Sigmoid colon (tissue), 7 donors: Measurements from ENCODE around the gene OTOP2. TPM values are rescaled to one million over a fixed set of nuclear protein-coding genes. Genes with fewer than 3 reads are reported as not detected.

Experiments
- DNase-seq: peaks from one replicate; pipeline ENCODE4 v3.0.0-alpha.2; 2019
- H3K27ac ChIP-seq, 4 donors: fragments of 200-600 bp; sonication (generic); one replicate each; pipeline ENCODE4 v1.5.1; 2016 to 2019; ENCODE audit warnings: mild to moderate bottlenecking in 1 of 4
- H3K27me3 ChIP-seq, 3 donors: fragments of 200-600 bp; sonication (generic); one replicate each; pipeline ENCODE4 v1.5.1; 2019; ENCODE audit warnings: mild to moderate bottlenecking in 1 of 3
- H3K36me3 ChIP-seq, 4 donors: fragments of 200-600 bp; sonication (generic); one replicate each; pipeline ENCODE4 v1.5.1; 2016 to 2019
- H3K4me1 ChIP-seq, 4 donors: fragments of 200-600 bp; sonication (generic); one replicate each; pipeline ENCODE4 v1.5.1; 2017 to 2019
- H3K4me3 ChIP-seq, 4 donors: fragments of 200-600 bp; sonication (generic); one replicate each; pipeline ENCODE4 v1.5.1; 2017 to 2019; ENCODE audit warnings: mild to moderate bottlenecking in 2 of 4, moderate library complexity in 1 of 4
- H3K9me3 ChIP-seq, 4 donors: fragments of 200-600 bp in 3 of 4; sonication (generic) in 3 of 4; one replicate each; pipeline versions ENCODE4 v1.5.1 to v1.6.1; 2013 to 2019
- CTCF ChIP-seq, 4 experiments: fragments of 450-650 bp in 3 of 4; fragments of 200-600 bp in 1 of 4; IDR thresholded peaks; one replicate each; pipeline ENCODE4 v1.5.1; 2016 to 2019; ENCODE audit warnings: antibody characterized with exemption in 4 of 4, mild to moderate bottlenecking in 3 of 4, moderate library complexity in 2 of 4
- EP300 ChIP-seq, 4 donors: sonication (generic); formaldehyde crosslinking; IDR thresholded peaks; one replicate each; pipeline ENCODE4 v1.6.1; 2017; ENCODE audit warnings: antibody characterized with exemption in 4 of 4
- POLR2A ChIP-seq, 2 donors: fragments of 450-650 bp; IDR thresholded peaks; one replicate each; pipeline ENCODE4 v1.6.1; 2016; ENCODE audit warnings: antibody characterized with exemption in 2 of 2, mild to moderate bottlenecking in 2 of 2, moderate library complexity in 2 of 2
- POLR2AphosphoS5 ChIP-seq, 4 donors: sonication (generic); formaldehyde crosslinking; IDR thresholded peaks; one replicate each; pipeline ENCODE4 v1.6.1; 2017; ENCODE audit warnings: antibody characterized with exemption in 4 of 4
- WGBS, 2 donors: extraction: QIAGEN DNeasy Blood & Tissue Kit; methylation state at CpG; one replicate each; pipeline ENCODE4 v1.1.7; 2013; 5-methylcytosine and 5-hydroxymethylcytosine counted together
- intact Hi-C: fragments of 100-400 bp; cut with DNase I; formaldehyde crosslinking; loops from one replicate; pipeline ENCODE4 v1.15.1; 2023
- polyA plus RNA-seq, 3 donors: library from polyadenylated mRNA; stranded (reverse); fragments of 200-250 nt; gene quantifications; one replicate each; pipeline ENCODE4 v1.2.3, GENCODE V29; 2013
- total RNA-seq, 4 donors: library from RNA; depleted of rRNA; stranded (reverse); fragments of >200 nt; gene quantifications; one replicate each; pipeline ENCODE4 v1.1.0, GENCODE V29; 2016
- donor health status: healthy with polysubstance abuse.
- donor health status: Bipolar disorder and iron deficiency.
- donor health status: healthy.

The OTOP2 gene
- total and polyA plus RNA-seq, 7 donors: 0.36 to 21.0 (median 4.8) TPM; not detected in 2

- intact Hi-C loops: loop anchor here (5.0 kb wide), 1 partner anchor 208 kb away; the partner anchor contains the start of gene NHERF1
- DNase-seq: no peak
- TF ChIP-seq EP300 (IDR thresholded peaks at IDR 0.05) (no peak), CTCF (IDR thresholded peaks at IDR 0.05) (no peak), POLR2AphosphoS5 (IDR thresholded peaks at IDR 0.05) (no peak), POLR2A (IDR thresholded peaks at IDR 0.05) (no peak)
- 74 to 83% methylated on average over 13 of the region's 13 CpGs for whole genome bisulfite sequencing, 2 donors
- H3K4me3 ChIP-seq: no peak overlapping the region
- peaks cover 0 to 26% (median 0%) of the 10 kb centered on the region in 3 donors for H3K27me3 ChIP-seq
- no peaks in the 10 kb centered on the region for H3K4me1 ChIP-seq
- H3K9me3 ChIP-seq: no peaks in the 10 kb centered on the region
- no peaks in the 10 kb centered on the region for H3K36me3 ChIP-seq
- H3K27ac ChIP-seq: no peak overlapping the region
Observed at GRCh38 chr17:74954665-74955421, 30.8 kb downstream of the OTOP2 start.

GRCh38 chr17:74956093-74956492 lies 32.0 kb downstream of the OTOP2 start:
- Histone ChIP-seq H3K4me3 (no peak overlapping the region), H3K4me1 (no peaks in the 10 kb centered on the region), H3K27me3 (peaks cover 0 to 15% (median 0%) of the 10 kb centered on the region in 3 donors), H3K36me3 (no peaks in the 10 kb centered on the region), H3K27ac (no peak overlapping the region), H3K9me3 (no peaks in the 10 kb centered on the region)
- TF ChIP-seq EP300 (IDR thresholded peaks at IDR 0.05): no peak
- no peak for TF ChIP-seq POLR2AphosphoS5 (IDR thresholded peaks at IDR 0.05)
- TF ChIP-seq POLR2A (IDR thresholded peaks at IDR 0.05): no peak
- no peak for TF ChIP-seq CTCF (IDR thresholded peaks at IDR 0.05)
- intact Hi-C loops: loop anchor here (5.0 kb wide), 1 partner anchor 209 kb away; the partner anchor contains the start of gene NHERF1
- WGBS, 2 donors: 74 to 79% methylated on average over 4 of the region's 4 CpGs
- no peak for DNase-seq

- peaks cover 0 to 4% (median 2%) of the 10 kb centered on the region in 4 donors for H3K4me1 ChIP-seq
- no peak overlapping the region for H3K4me3 ChIP-seq
- intact Hi-C loops: loop anchor here (1.0 to 5.0 kb wide), 2 partner anchors 35 to 211 kb away; partner anchors contain the start of genes NHERF1 and USH1G
- no peaks in the 10 kb centered on the region for H3K27me3 ChIP-seq
- H3K36me3 ChIP-seq: no peaks in the 10 kb centered on the region
- DNase-seq: peak; percentile 81
- 50 to 53% methylated on average over 33 of the region's 33 CpGs for WGBS, 2 donors
- no peak overlapping the region for H3K27ac ChIP-seq
- TF ChIP-seq EP300 (IDR thresholded peaks at IDR 0.05) (no peak), CTCF (IDR thresholded peaks at IDR 0.05) (peak; percentile 68 to 97 (median 84))
- no peaks in the 10 kb centered on the region for H3K9me3 ChIP-seq
Observed at GRCh38 chr17:74957935-74958740, 34.1 kb downstream of the OTOP2 start.

- no peak overlapping the region for H3K4me3 ChIP-seq
- H3K27me3 ChIP-seq: no peaks in the 10 kb centered on the region
- H3K27ac ChIP-seq: no peak overlapping the region
- DNase-seq: no peak
- intact Hi-C loops: loop anchor here (2.0 to 5.0 kb wide), 2 partner anchors 213 to 241 kb away; partner anchors contain the start of gene NHERF1
- WGBS, 2 donors: 70 to 78% methylated on average over 14 of the region's 14 CpGs
- H3K4me1 ChIP-seq: peaks cover 0 to 4% (median 2%) of the 10 kb centered on the region in 4 donors
- H3K9me3 ChIP-seq: no peaks in the 10 kb centered on the region
- H3K36me3 ChIP-seq: no peaks in the 10 kb centered on the region
- TF ChIP-seq POLR2AphosphoS5 (IDR thresholded peaks at IDR 0.05) (no peak), POLR2A (IDR thresholded peaks at IDR 0.05) (no peak), EP300 (IDR thresholded peaks at IDR 0.05) (no peak)
Observed at GRCh38 chr17:74959826-74960515, 35.9 kb downstream of the OTOP2 start.
